NCI-H2107 (cell line): ENCODE results near the gene FMN1.

Experiments used
- DNase-seq: peaks from one replicate; lab custom pipeline; 2025; lab: John Stamatoyannopoulos, UW

The FMN1 gene

GRCh38 chr15:33155691-33156420, 38.7 kb downstream of the FMN1 start:
- DNase-seq = no peak

DNA sequence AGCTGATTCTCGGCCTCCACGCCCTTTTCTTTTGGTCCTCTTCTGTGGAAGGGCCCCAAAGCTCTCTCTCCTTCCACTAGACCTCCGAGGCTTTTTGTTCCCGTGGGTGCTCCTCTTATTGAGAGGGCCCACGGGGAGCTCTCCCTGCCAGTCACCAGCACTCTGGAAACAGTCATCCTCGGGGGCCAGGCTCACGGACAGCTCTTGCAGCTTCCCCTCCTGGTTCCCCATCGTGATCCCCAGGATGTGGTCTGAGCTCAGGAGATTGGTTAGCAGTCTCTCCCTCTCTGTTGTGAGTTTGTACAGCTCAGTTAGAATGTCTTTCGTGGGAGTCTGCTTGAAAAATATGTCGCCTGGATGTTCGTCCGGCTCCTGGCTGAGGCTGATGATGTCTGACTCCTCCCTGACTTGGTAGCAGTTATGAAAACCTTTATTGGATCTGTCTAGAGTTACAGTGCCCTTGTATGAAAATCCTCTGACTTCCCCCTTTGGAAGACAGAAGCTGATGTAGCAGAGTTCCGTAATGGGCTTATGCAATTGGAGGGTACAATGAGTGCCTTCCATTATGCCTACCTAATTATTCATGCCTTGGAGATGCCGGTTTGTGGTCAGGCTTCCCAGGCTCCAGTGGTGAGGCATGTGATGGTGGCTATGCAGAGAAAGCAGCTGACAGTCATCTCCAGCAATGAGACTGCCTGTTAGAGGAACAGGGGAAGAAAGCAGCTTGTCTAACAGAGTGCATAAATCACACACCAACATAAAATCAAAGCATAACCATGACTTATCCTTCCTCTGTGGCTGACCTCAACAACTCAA, 40.0 kb downstream of the FMN1 start:
- peak; percentile 40 for DNase-seq

DNA sequence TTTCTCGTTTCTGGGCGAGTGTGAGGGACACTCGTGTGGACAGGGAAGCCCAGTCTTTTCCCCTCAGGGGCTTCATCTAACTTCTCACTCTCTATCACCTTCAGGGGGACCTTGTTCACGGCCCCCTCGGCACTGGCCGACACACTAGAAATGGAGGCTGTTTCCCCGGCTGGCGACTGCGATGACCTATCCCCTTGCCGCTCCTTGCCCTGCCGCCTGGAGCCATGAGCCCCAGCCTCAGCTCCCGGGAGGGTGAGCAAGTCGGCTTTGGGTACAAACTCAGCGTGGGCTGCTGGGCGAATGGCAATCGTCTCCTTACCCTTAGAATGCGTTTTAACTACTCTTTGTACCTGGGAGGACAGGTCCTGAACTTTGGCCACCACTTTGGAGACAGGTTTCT, 41.0 kb downstream of the FMN1 start:
- DNase-seq = no peak

DNA sequence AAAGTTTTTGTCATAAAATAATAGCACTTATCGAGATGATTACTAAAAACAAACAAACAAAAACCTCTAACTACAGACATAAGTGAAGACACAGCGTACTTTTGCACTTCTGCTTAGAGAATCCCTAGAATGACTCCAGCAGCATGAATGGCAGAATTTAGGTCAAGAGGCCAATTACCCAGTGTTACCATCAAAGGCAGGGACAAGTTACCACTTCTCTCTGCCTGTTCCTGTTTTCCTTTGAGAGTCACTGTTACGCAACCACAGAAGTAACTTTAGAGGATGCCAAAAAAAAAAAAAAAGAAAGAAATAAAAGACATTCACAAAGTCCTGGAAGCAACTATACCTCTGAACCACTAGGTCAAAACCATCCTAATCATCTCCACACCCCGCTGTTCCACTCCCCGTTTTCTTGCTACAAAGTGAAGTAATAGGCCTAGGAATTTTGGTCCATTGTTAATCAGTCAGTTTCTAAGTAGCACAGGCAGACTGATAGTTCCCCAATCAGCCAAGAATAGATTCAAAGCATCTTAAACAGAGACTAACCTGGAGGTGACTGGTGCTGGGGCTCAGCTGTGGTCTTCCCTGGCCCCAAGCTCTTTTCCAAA, 41.9 kb downstream of the FMN1 start:
- DNase-seq = no peak

GRCh38 chr15:33150971-33151370, 43.5 kb downstream of the FMN1 start:
- no peak for DNase-seq

GRCh38 chr15:33150431-33150941, 44.0 kb downstream of the FMN1 start:
- DNase-seq = no peak

DNA sequence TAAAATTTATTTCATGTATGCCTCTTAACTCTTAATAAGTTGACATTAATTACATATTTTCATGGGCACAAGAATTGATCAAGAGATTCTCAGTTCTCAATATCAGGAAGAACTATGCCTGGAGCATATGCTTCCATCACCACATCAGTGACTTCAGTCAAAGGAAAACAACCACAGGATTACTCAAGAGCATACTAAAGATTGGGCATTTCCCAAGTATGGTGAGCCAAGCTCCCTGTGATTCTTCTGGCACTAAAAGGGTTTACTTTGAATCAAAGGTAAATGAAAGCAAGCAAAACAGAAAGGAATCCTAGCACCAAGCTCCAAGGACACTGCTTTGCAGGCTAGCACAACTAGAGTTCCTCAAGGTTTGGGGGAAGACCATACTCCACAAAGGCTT, 44.6 kb downstream of the FMN1 start:
- DNase-seq = no peak

- no peak for DNase-seq
Measured at GRCh38 chr15:33148129-33148751, 46.3 kb downstream of the FMN1 start.

- no peak for DNase-seq
Measured at GRCh38 chr15:33146051-33146450, 48.5 kb downstream of the FMN1 start.

- DNase-seq = no peak
Measured at GRCh38 chr15:33145447-33145846, 49.1 kb downstream of the FMN1 start.

DNA sequence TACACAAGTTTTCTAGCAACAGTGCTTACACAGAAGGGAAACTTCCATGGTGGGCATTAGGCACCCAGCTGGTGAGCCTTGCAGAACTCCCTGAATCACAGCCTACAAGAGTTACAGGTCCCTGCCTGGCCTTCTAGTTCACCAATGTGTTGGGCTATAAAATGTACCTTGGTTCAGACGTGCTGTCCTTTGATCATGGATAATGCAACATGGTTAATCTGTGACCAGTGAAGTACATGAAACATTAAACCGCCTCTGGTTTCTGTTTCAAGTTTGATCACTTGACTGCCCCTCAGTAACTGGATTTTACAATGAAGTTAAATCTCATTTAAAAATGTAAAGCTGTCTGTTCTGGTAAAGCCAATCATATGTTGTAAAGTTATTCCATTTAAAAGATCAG, 51.8 kb downstream of the FMN1 start:
- no peak for DNase-seq

GRCh38 chr15:33138000-33138399, 56.5 kb downstream of the FMN1 start:
- no peak for DNase-seq

GRCh38 chr15:33137101-33137500, 57.4 kb downstream of the FMN1 start:
- no peak for DNase-seq

DNA sequence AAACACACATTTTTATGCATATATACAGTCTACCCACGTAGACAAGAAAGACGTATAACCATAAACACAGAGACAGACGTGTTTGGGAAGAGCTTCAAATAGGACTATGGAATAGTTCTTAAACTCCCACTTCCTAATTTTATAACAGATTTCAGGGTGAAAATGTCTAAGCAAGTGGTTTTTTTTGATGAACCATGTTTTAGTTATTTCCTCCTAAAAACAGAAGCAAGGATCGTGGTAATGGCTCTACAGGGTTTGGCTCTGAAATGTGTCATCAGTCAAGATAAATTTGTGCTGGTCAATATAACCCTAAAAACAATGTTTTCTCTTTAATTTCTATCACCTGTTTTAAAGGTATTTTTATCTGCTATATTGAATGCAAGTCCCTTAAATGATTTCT, 58.2 kb downstream of the FMN1 start:
- no peak for DNase-seq

- no peak for DNase-seq
Measured at GRCh38 chr15:33135355-33135781, 59.1 kb downstream of the FMN1 start.

GRCh38 chr15:33132722-33133345, 61.7 kb downstream of the FMN1 start:
- no peak for DNase-seq

DNA sequence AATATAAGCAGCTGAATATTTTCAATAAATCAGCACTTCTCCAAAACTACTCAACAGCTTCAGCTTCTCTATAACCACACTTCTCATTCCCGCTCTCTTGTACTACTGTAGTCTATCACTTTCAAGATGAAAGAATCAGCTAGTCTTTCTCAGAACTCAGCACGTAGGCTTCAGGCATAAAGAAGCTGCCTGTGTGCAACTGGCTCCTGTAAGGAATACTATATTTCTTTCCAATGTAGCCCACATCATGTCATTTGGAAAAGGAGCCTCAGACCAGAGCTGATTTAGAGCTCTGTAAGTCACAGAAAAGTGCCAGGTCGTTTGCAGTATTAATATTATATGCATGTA, 62.3 kb downstream of the FMN1 start:
- no peak for DNase-seq

GRCh38 chr15:33131552-33132232, 62.8 kb downstream of the FMN1 start:
- no peak for DNase-seq

DNA sequence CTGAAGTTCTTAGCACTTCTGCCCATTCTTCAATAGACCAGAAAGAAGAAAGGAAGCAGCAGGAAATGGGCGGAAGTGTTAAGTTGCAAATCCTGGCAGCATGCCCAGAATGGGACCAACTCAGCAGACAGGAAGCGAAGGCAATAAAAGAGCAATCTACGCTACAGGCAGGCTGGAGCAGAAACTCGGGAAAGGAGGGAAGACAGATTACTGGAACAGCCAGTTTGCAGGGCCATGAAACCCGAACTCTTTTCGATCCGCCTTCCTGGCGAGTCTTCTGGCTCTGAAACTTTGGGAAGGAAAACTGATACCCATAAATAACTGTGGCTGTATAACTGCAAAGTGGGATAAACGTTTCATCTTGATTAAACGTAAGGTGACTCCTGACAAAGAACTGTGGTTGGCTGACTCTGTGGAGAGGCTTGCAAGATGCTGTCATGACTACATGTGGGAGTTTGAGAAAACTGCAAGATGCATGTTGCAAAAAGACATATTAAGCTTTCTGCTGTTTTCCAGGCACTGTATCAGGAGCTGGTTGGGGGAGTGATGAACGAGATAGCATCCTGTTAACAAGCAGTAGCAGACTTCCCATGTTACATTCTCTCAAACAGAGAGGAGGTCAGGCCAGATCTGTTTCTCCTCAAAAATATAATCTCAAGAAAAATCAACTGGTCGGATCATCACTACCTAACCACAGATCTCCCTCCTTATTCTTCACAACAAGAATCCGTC, 67.8 kb downstream of the FMN1 start:
- peak; percentile 76 for DNase-seq

GRCh38 chr15:33125894-33126537, 68.5 kb downstream of the FMN1 start:
- no peak for DNase-seq
